Measurements from ENCODE around the gene GRK4.

DNA sequence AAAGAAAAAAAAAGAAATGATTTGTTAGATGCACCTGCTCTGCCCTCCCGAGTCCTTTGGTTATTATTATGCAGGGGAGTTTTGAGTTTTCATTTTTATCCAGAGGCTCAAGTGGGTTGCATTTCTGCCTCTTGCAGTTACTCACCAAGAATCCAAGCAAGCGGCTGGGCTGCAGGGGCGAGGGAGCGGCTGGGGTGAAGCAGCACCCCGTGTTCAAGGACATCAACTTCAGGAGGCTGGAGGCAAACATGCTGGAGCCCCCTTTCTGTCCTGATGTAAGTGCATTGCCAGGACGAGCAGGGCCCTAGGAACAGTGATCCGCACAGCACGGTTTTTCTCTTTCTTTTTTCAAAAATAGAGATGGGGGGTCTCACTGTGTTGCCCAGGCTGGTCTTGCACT lies 71.9 kb downstream of the GRK4 start:
- no peak for TF ChIP-seq CTCF (IDR thresholded peaks at IDR 0.05)
- no peak for TF ChIP-seq ZFX (IDR thresholded peaks at IDR 0.05; ENCODE audit: borderline replicate concordance)

Measured in 22Rv1 (cell line).